Measurements from ENCODE around the gene LTN1.

The LTN1 gene

GRCh38 chr21:29007810-29008209, 15.1 kb upstream of the LTN1 start:
- Histone ChIP-seq H3K9me3 (ENCODE audit: insufficient read depth, low read length) (no peaks in the 10 kb centered on the region), H3F3A (ENCODE audit: insufficient read depth) (peaks cover 18% of the 10 kb centered on the region), H2AFZ (ENCODE audit: low read depth, low read length, severe bottlenecking) (no peak overlapping the region), H3K36me3 (ENCODE audit: low read length) (no peaks in the 10 kb centered on the region), H3K9me2 (replicated peaks; ENCODE audit: insufficient read depth, low read length) (no peaks in the 10 kb centered on the region), H3K4me2 (ENCODE audit: low read depth, low read length, poor library complexity, severe bottlenecking) (no peak overlapping the region), H4K20me1 (ENCODE audit: low read depth, low read length) (no peaks in the 10 kb centered on the region), H3K27me3 (ENCODE audit: low read length) (no peaks in the 10 kb centered on the region), H3K9ac (ENCODE audit: low read length) (no peak overlapping the region), H3K79me2 (ENCODE audit: insufficient read depth, low read length) (no peaks in the 10 kb centered on the region; the same call in 1 of the 2 replicates), H3K27ac (ENCODE audit: low read depth, low read length) (no peak overlapping the region), H3K4me3 (ENCODE audit: insufficient read depth, low read length, poor library complexity, severe bottlenecking) (no peak overlapping the region)
- no peak for TF ChIP-seq CTCF (IDR thresholded peaks at IDR 0.05; ENCODE audit: insufficient read depth, low read length, poor library complexity, severe bottlenecking)
- no peak for TF ChIP-seq EZH2phosphoT487 (conservative IDR thresholded peaks at IDR 0.05; ENCODE audit: low read length)

GRCh38 chr21:29007135-29007534, 14.5 kb upstream of the LTN1 start:
- H3K9me2 ChIP-seq (replicated peaks; ENCODE audit: insufficient read depth, low read length) = no peaks in the 10 kb centered on the region
- no peak overlapping the region for H2AFZ ChIP-seq (ENCODE audit: low read depth, low read length, severe bottlenecking)
- peaks cover 18% of the 10 kb centered on the region for H3F3A ChIP-seq (ENCODE audit: insufficient read depth)
- no peak for TF ChIP-seq CTCF (IDR thresholded peaks at IDR 0.05; ENCODE audit: insufficient read depth, low read length, poor library complexity, severe bottlenecking)
- no peak for TF ChIP-seq EZH2phosphoT487 (conservative IDR thresholded peaks at IDR 0.05; ENCODE audit: low read length)
- no peaks in the 10 kb centered on the region for H3K36me3 ChIP-seq (ENCODE audit: low read length)
- no peaks in the 10 kb centered on the region for H4K20me1 ChIP-seq (ENCODE audit: low read depth, low read length)
- H3K9me3 ChIP-seq (ENCODE audit: insufficient read depth, low read length) = no peaks in the 10 kb centered on the region
- H3K79me2 ChIP-seq (ENCODE audit: insufficient read depth, low read length) = no peaks in the 10 kb centered on the region; the same call in 1 of the 2 replicates
- no peak overlapping the region for H3K9ac ChIP-seq (ENCODE audit: low read length)
- H3K4me2 ChIP-seq (ENCODE audit: low read depth, low read length, poor library complexity, severe bottlenecking) = no peak overlapping the region
- no peaks in the 10 kb centered on the region for H3K27me3 ChIP-seq (ENCODE audit: low read length)
- H3K4me3 ChIP-seq (ENCODE audit: insufficient read depth, low read length, poor library complexity, severe bottlenecking) = no peak overlapping the region
- H3K27ac ChIP-seq (ENCODE audit: low read depth, low read length) = no peak overlapping the region

- H3K27ac ChIP-seq (ENCODE audit: low read depth, low read length) = no peak overlapping the region
- no peaks in the 10 kb centered on the region; the same call in 1 of the 2 replicates for H3K79me2 ChIP-seq (ENCODE audit: insufficient read depth, low read length)
- TF ChIP-seq CTCF (IDR thresholded peaks at IDR 0.05; ENCODE audit: insufficient read depth, low read length, poor library complexity, severe bottlenecking) = no peak
- no peak for TF ChIP-seq EZH2phosphoT487 (conservative IDR thresholded peaks at IDR 0.05; ENCODE audit: low read length)
These were observed 13.0 kb upstream of the LTN1 start for GRCh38 chr21:29005696-29006095.

More at GRCh38 chr21:29005696-29006095, 13.0 kb upstream of the LTN1 start:
- Histone ChIP-seq H2AFZ (ENCODE audit: low read depth, low read length, severe bottlenecking) (no peak overlapping the region), H4K20me1 (ENCODE audit: low read depth, low read length) (no peaks in the 10 kb centered on the region), H3K4me2 (ENCODE audit: low read depth, low read length, poor library complexity, severe bottlenecking) (no peak overlapping the region), H3K4me3 (ENCODE audit: insufficient read depth, low read length, poor library complexity, severe bottlenecking) (no peak overlapping the region), H3K9me2 (replicated peaks; ENCODE audit: insufficient read depth, low read length) (no peaks in the 10 kb centered on the region), H3K9ac (ENCODE audit: low read length) (no peak overlapping the region), H3K27me3 (ENCODE audit: low read length) (no peaks in the 10 kb centered on the region), H3K9me3 (ENCODE audit: insufficient read depth, low read length) (no peaks in the 10 kb centered on the region), H3K36me3 (ENCODE audit: low read length) (no peaks in the 10 kb centered on the region), H3F3A (ENCODE audit: insufficient read depth) (peaks cover 18% of the 10 kb centered on the region)

Measured in SU-DHL-6 (cell line).